Type B pancreatic cell (in vitro differentiated cells): ENCODE data around the gene SESN1. TPM values are rescaled to one million over a fixed set of nuclear protein-coding genes. Genes with fewer than 3 reads are reported as not detected.

Experiments
- DNase-seq: peaks from one replicate; pipeline ENCODE4 v3.0.0; 2021; ENCODE audit warnings: mixed read lengths; ENCODE audit not compliant: unreplicated experiment; ENCODE audit errors: extremely low spot score
- H3K27ac Mint-ChIP-seq: 2 replicates; pipeline ENCODE4 v1.8.0; 2021; ENCODE audit warnings: mild to moderate bottlenecking, mixed read lengths
- H3K27me3 Mint-ChIP-seq: 2 replicates; pipeline ENCODE4 v1.8.0; 2021; ENCODE audit warnings: mixed read lengths
- H3K36me3 Mint-ChIP-seq: 2 replicates; pipeline ENCODE4 v1.8.0; 2021; ENCODE audit warnings: mixed read lengths
- H3K4me1 Mint-ChIP-seq: one replicate; pipeline ENCODE4 v1.8.0; 2021; ENCODE audit warnings: mixed read lengths; ENCODE audit not compliant: unreplicated experiment
- H3K4me3 Mint-ChIP-seq: 2 replicates; pipeline ENCODE4 v1.8.0; 2021; ENCODE audit warnings: mild to moderate bottlenecking, mixed read lengths
- H3K9me3 Mint-ChIP-seq: 2 replicates; pipeline ENCODE4 v1.8.0; 2021; ENCODE audit warnings: mixed read lengths
- total RNA-seq: library from RNA; stranded (reverse); gene quantifications from 2 replicates; pipeline ENCODE4 v1.2.1, GENCODE V29; 2021; ENCODE audit warnings: low replicate concordance
- TF ChIP-seq, protein P1 (sequence below): fragments of 200-600 bp; sonication (generic); conservative IDR thresholded peaks from 2 replicates; pipeline ENCODE4 v1.5.0; 2021; ENCODE audit warnings: antibody characterized with exemption, mild to moderate bottlenecking

The SESN1 gene
- total RNA-seq, 1 donor from 2014 or later = 33.3 TPM

DNA sequence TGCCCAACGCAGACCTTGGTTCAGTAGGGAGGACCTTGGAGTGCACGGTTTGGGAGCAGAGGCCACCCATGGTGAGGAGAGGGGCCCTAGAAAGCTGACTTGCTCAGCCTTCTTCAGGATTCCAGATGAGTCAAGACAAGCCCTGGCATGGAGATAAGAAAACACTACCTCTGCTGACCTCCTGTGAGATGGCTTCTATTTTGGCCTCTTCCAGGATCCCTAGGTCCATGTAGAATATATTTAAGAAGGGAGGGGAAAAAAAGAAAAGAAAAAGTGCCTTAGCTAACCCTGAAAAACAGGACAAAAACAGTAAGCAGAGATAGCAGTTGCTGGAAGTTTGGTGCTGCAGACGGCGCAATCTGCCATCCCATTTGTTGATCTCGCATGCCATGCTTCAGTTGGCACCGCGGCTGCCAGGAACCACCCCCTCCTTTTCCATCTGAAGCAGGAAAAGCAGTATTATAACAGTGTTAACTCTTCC, 146.4 kb downstream of the SESN1 start:
- TF ChIP-seq, protein P1, sequence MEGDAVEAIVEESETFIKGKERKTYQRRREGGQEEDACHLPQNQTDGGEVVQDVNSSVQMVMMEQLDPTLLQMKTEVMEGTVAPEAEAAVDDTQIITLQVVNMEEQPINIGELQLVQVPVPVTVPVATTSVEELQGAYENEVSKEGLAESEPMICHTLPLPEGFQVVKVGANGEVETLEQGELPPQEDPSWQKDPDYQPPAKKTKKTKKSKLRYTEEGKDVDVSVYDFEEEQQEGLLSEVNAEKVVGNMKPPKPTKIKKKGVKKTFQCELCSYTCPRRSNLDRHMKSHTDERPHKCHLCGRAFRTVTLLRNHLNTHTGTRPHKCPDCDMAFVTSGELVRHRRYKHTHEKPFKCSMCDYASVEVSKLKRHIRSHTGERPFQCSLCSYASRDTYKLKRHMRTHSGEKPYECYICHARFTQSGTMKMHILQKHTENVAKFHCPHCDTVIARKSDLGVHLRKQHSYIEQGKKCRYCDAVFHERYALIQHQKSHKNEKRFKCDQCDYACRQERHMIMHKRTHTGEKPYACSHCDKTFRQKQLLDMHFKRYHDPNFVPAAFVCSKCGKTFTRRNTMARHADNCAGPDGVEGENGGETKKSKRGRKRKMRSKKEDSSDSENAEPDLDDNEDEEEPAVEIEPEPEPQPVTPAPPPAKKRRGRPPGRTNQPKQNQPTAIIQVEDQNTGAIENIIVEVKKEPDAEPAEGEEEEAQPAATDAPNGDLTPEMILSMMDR = no peak
- DNase-seq = no peak
- Mint-ChIP-seq H3K27ac (peak overlapping the region; percentile 47), H3K4me3 (peak overlapping the region; percentile 35), H3K9me3 (peaks cover 5% of the 10 kb centered on the region), H3K36me3 (no peaks in the 10 kb centered on the region), H3K27me3 (no peaks in the 10 kb centered on the region), H3K4me1 (peaks cover 54% of the 10 kb centered on the region)

DNA sequence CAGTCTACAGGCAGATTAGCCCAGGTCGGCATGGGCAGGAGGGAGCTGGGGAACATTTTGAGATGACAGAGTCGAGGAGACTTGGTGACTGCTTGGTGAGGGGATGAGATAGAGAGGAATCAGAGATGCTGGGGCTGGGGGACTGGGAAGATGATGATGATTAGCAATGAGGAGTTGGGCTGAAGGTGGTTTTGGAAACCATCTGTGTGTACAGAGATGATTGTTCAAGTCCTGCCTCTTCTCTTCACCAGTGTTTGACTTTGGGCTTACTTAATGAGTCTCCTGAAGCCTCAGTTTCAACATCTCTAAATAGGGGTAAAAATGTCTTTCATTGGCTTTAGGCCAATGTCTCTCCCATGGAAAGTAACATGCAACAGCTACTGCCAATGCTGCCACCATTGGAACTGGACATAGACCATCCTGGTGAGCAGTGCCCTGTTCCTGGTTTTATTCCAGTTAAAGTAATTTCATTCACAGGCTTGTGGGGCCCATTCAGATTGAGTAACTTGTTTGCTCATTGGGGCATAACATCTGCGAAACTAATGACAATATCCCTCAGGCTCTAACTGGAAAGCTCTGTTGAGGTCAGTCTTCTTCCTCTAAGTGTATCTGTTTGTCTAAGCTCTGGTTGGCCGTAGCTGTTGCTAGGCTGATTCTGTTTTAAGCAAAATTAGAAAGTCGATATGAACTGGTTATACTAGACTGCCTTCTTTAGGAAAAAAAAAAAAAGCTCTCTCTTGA, 147.4 kb downstream of the SESN1 start:
- Mint-ChIP-seq H3K27ac (peak overlapping the region; percentile 83), H3K36me3 (no peaks in the 10 kb centered on the region), H3K27me3 (no peaks in the 10 kb centered on the region), H3K4me3 (peak overlapping the region; percentile 59), H3K4me1 (peaks cover 62% of the 10 kb centered on the region), H3K9me3 (peaks cover 5% of the 10 kb centered on the region)
- no peak for DNase-seq
- TF ChIP-seq, protein P1 = no peak

DNA sequence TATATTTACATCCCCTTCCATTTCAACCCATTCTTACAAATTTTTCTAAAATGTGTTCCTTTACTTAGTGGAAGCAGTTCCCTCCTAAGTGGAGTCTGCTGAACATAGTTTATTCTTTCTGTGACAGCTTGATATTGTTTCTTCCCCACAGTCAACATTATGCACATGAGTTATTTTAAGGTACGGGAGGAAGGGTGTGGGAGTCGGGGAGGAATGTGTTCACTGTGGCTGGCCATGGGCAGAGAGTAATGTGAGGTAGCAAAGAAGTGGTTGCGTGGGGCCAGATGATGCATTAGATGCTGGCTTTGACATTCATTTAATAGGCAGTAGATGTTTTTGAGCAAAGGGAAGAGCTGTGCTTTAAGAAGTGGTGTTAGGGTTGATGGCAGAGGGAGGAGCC, 148.0 kb downstream of the SESN1 start:
- Mint-ChIP-seq H3K36me3 (no peaks in the 10 kb centered on the region), H3K4me1 (peaks cover 68% of the 10 kb centered on the region), H3K4me3 (peak overlapping the region; percentile 26), H3K27me3 (no peaks in the 10 kb centered on the region), H3K9me3 (peaks cover 5% of the 10 kb centered on the region), H3K27ac (peak overlapping the region; percentile 83)
- TF ChIP-seq, protein P1 = no peak
- no peak for DNase-seq

DNA sequence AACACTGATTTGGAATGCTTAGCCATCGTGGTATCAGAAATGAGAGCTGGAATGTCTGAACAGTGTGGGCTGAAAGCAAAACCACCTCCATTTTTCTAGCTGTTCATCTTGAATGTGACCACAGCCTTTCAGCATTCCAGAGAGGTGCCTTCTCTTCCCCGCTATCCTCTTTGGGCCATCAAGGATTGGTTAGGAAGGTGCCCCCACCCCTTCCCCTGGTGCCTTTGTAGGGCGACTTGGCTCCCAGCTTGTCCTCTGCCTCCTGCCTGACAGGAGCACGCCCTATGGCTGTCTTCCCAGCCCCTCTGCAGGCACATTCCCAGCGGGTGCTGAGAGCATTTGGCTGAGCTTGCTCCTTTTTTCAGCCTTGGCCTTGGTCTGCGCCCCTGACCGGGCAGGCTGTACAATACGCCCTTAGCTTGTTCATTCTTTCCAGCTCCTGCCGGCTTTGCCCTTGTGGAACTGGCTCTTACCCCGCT, 148.9 kb downstream of the SESN1 start:
- peak overlapping the region; percentile 1 for H3K27ac Mint-ChIP-seq
- no peaks in the 10 kb centered on the region for H3K36me3 Mint-ChIP-seq
- no peak overlapping the region for H3K4me3 Mint-ChIP-seq
- no peaks in the 10 kb centered on the region for H3K27me3 Mint-ChIP-seq
- TF ChIP-seq, protein P1 = no peak
- no peak for DNase-seq
- H3K4me1 Mint-ChIP-seq = peaks cover 69% of the 10 kb centered on the region
- H3K9me3 Mint-ChIP-seq = peaks cover 5% of the 10 kb centered on the region

DNA sequence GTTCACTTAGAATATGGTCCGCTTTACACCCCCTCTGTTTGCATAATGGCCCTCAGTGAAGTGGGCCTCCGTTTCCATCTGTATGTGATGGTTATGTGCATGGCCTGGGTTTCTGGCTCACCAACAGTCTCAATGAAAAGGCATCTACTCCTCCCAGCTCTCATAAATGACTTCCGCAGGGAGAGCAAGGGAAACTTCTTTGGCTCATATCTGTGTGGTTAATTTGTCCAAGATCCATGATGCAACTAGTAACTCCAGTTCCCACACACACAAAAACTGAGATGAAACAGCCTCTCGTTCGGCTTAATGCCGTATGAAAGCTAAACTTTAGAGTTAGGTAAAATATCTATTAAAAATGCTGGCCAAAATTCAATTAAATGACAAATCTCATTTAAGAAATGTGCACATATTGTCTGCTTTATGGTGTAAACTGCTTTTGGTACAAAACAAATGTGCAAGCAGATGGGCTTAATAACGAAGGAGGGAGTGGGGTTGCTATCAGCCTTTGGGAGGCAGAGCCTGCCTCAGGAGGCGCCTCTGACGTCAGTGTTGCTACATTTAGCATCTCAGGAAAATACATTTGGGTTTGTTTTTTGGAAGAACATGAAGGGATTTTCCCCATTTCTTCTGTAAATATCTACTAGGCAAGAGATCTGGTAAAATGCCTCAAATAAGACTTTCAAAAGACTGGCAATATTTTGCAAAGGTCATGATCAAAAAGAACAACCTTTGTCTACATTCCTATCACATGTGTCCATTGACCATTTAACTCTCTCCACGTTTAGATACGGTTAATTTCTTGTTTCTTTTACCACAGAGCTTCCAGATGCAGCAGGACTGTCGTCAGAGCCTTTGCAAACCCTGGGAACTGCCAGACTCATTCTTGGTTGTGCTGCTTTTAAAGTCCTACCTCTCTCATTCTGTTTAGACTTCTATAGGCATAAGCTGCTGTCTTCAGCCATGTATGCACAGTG, 149.7 kb downstream of the SESN1 start:
- TF ChIP-seq, protein P1 = no peak
- peak overlapping the region; percentile 1 for H3K27ac Mint-ChIP-seq
- H3K27me3 Mint-ChIP-seq = no peaks in the 10 kb centered on the region
- peak overlapping the region; percentile 5 for H3K4me3 Mint-ChIP-seq
- peaks cover 5% of the 10 kb centered on the region for H3K9me3 Mint-ChIP-seq
- peaks cover 68% of the 10 kb centered on the region for H3K4me1 Mint-ChIP-seq
- H3K36me3 Mint-ChIP-seq = no peaks in the 10 kb centered on the region
- DNase-seq = no peak
